ENCODE measurements around the gene PPP1R2B.
A peak's percentile ranks its signal among the peaks of the same experiment; 100 is the strongest.

PPP1R2B gene

DNA sequence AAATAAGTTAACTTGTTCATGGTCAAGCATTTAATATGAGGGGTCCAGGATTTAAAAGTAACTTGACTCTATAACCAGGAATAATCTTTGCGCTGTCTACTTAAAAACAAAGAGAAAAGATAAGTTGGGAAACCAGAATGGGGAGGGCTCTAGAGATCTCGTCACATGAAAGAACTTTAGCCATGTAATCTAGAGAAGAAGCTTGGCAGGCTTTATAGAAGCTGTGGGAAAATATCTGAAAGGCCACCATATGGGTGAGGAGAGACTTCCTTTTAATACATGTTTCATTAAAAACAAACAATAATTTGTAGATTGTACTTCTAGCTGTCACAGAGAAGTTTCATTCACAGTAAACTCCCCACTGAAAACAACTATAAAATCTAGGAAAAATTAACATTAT is 46.7 kb upstream of the PPP1R2B start:
- Histone ChIP-seq H3K4me3 (replicated peaks; ENCODE audit: insufficient read depth, low read length) (no peak overlapping the region), H3K27ac (replicated peaks) (no peak overlapping the region), H3K27me3 (ENCODE audit: insufficient read depth, poor library complexity, severe bottlenecking) (peaks cover 2% of the 10 kb centered on the region)
- TF ChIP-seq POLR2AphosphoS5 (IDR thresholded peaks at IDR 0.05; ENCODE audit: low read depth) (no peak), SPI1 (IDR thresholded peaks at IDR 0.05; ENCODE audit: borderline replicate concordance, low read depth) (no peak), GABPA (IDR thresholded peaks at IDR 0.05; ENCODE audit: low read depth) (no peak)
- TF ChIP-seq, protein P1, sequence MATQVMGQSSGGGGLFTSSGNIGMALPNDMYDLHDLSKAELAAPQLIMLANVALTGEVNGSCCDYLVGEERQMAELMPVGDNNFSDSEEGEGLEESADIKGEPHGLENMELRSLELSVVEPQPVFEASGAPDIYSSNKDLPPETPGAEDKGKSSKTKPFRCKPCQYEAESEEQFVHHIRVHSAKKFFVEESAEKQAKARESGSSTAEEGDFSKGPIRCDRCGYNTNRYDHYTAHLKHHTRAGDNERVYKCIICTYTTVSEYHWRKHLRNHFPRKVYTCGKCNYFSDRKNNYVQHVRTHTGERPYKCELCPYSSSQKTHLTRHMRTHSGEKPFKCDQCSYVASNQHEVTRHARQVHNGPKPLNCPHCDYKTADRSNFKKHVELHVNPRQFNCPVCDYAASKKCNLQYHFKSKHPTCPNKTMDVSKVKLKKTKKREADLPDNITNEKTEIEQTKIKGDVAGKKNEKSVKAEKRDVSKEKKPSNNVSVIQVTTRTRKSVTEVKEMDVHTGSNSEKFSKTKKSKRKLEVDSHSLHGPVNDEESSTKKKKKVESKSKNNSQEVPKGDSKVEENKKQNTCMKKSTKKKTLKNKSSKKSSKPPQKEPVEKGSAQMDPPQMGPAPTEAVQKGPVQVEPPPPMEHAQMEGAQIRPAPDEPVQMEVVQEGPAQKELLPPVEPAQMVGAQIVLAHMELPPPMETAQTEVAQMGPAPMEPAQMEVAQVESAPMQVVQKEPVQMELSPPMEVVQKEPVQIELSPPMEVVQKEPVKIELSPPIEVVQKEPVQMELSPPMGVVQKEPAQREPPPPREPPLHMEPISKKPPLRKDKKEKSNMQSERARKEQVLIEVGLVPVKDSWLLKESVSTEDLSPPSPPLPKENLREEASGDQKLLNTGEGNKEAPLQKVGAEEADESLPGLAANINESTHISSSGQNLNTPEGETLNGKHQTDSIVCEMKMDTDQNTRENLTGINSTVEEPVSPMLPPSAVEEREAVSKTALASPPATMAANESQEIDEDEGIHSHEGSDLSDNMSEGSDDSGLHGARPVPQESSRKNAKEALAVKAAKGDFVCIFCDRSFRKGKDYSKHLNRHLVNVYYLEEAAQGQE (IDR thresholded peaks at IDR 0.05; ENCODE audit: insufficient replicate concordance, low read depth) = no peak
- TF ChIP-seq, protein P2, sequence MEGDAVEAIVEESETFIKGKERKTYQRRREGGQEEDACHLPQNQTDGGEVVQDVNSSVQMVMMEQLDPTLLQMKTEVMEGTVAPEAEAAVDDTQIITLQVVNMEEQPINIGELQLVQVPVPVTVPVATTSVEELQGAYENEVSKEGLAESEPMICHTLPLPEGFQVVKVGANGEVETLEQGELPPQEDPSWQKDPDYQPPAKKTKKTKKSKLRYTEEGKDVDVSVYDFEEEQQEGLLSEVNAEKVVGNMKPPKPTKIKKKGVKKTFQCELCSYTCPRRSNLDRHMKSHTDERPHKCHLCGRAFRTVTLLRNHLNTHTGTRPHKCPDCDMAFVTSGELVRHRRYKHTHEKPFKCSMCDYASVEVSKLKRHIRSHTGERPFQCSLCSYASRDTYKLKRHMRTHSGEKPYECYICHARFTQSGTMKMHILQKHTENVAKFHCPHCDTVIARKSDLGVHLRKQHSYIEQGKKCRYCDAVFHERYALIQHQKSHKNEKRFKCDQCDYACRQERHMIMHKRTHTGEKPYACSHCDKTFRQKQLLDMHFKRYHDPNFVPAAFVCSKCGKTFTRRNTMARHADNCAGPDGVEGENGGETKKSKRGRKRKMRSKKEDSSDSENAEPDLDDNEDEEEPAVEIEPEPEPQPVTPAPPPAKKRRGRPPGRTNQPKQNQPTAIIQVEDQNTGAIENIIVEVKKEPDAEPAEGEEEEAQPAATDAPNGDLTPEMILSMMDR (IDR thresholded peaks at IDR 0.05; ENCODE audit: insufficient read depth, low read length) = no peak
- DNase-seq (ENCODE audit: low read depth in 1 of 2, low spot score in 1 of 2) = no peak

DNA sequence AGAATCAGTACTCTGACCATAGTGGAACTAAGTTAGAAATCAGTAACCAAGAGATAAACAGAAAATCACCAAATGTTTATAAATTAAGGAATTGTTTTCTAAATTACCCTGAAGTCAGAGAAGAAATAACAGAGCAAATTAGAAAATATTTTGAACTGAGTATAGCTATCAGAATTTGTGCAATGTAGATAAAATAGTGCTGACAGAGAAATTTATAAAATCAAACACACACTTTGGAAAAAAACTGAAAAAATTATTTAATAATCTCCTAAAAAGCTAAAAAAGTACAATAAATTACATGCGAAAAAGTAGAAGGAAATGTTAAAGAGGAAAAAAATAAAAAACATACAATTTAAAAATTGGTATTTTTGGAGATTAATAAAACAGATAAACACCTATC is 37.1 kb upstream of the PPP1R2B start:
- Histone ChIP-seq H3K27ac (replicated peaks) (no peak overlapping the region), H3K27me3 (ENCODE audit: insufficient read depth, poor library complexity, severe bottlenecking) (no peaks in the 10 kb centered on the region), H3K4me3 (replicated peaks; ENCODE audit: insufficient read depth, low read length) (no peak overlapping the region)
- DNase-seq (ENCODE audit: low read depth in 1 of 2, low spot score in 1 of 2) = no peak
- no peak for TF ChIP-seq SPI1 (IDR thresholded peaks at IDR 0.05; ENCODE audit: borderline replicate concordance, low read depth)
- TF ChIP-seq, protein P2 (IDR thresholded peaks at IDR 0.05; ENCODE audit: insufficient read depth, low read length) = no peak
- no peak for TF ChIP-seq POLR2AphosphoS5 (IDR thresholded peaks at IDR 0.05; ENCODE audit: low read depth)
- TF ChIP-seq GABPA (IDR thresholded peaks at IDR 0.05; ENCODE audit: low read depth) = no peak
- TF ChIP-seq, protein P1 (IDR thresholded peaks at IDR 0.05; ENCODE audit: insufficient replicate concordance, low read depth) = no peak

GRCh38 chr5:156815988-156816599 is 34.0 kb upstream of the PPP1R2B start:
- H3K27ac ChIP-seq (replicated peaks) = no peak overlapping the region
- no peak for TF ChIP-seq SPI1 (IDR thresholded peaks at IDR 0.05; ENCODE audit: borderline replicate concordance, low read depth)
- TF ChIP-seq, protein P1 (IDR thresholded peaks at IDR 0.05; ENCODE audit: insufficient replicate concordance, low read depth) = no peak
- TF ChIP-seq, protein P2 (IDR thresholded peaks at IDR 0.05; ENCODE audit: insufficient read depth, low read length) = peak; percentile 0
- TF ChIP-seq POLR2AphosphoS5 (IDR thresholded peaks at IDR 0.05; ENCODE audit: low read depth) = no peak
- TF ChIP-seq GABPA (IDR thresholded peaks at IDR 0.05; ENCODE audit: low read depth) = no peak
- DNase-seq (ENCODE audit: low read depth in 1 of 2, low spot score in 1 of 2) = peak in 1 of 2 experiments; percentile 13
- H3K27me3 ChIP-seq (ENCODE audit: insufficient read depth, poor library complexity, severe bottlenecking) = no peaks in the 10 kb centered on the region
- H3K4me3 ChIP-seq (replicated peaks; ENCODE audit: insufficient read depth, low read length) = no peak overlapping the region
